Hindlimb muscle (tissue), 1 donor: Measurements from ENCODE around the gene C18orf32. TPM values are rescaled to one million over a fixed set of nuclear protein-coding genes. Genes with fewer than 3 reads are reported as not detected.
"Not testable (repeated sequence)": the region's sequence is repeated elsewhere in the genome, so short reads cannot be mapped to it uniquely, and the experiment has no call there.

Experiments used
- DNase-seq: peaks from one replicate; pipeline ENCODE4 v3.0.0-alpha.2; 2013
- polyA plus RNA-seq: library from polyadenylated mRNA; unstranded; fragments of 120-200 nt; gene quantifications from one replicate; pipeline ENCODE4 v1.2.1, GENCODE V29; 2013; ENCODE audit not compliant: insufficient read length

The C18orf32 gene
- polyA plus RNA-seq, 1 donor, result 11.9 TPM

- no peak for DNase-seq
These were observed 13.3 kb upstream of the C18orf32 start for GRCh38 chr18:49500201-49500921.

DNA sequence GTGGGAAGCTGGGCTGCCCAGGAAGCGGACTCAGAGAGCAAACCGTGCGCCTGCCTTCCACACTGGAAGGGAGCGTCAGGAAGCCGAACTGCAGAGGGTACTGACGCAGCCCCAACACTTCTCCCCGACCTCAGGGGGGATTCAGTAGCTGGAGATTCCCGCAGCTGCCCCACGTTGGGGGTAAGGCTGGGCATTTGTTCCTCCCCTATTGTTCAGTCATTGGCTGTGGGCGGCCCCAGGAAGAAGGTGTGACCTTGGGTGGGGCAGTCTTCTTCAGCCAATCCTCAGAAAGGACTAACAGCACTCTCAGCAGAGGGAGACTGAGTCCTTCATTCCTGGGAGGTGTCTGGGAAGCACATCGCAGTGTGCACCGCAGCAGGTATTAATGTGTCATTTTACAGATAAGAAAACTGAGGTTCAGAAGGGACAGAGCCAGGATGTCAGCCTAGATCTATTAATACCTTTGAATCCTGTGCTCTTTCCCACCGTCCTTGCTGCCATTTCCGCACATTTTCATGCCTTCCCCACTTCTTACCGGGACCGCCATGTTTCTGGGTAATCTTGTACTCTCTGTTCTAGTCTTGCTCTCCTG lies 12.1 kb upstream of the C18orf32 start:
- no peak for DNase-seq

GRCh38 chr18:49495480-49495879 lies 8.4 kb upstream of the C18orf32 start:
- DNase-seq, result no peak

- DNase-seq, result no peak
These were observed 8.0 kb upstream of the C18orf32 start for GRCh38 chr18:49495076-49495475.

DNA sequence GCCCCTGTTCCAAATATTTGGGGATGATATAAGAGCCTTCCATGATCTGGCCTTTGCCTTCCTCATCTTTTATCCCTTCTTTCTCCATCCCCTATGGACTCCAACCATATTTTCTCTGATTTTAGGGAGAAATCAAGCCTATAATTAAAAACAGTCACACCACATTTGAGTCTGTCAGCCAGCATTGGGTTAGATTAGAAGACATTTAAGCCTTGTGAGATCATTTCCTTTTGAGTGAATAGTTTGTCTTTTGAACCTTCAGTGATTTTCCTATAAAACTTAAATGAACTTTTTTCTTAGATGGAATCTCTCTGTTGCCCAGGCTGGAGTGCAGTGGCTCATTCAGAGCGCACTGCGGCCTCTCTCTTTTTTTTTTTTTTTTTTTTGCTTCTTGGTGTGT lies 7.6 kb upstream of the C18orf32 start:
- no peak for DNase-seq

GRCh38 chr18:49492694-49493033 lies 5.6 kb upstream of the C18orf32 start:
- DNase-seq, result no peak

DNA sequence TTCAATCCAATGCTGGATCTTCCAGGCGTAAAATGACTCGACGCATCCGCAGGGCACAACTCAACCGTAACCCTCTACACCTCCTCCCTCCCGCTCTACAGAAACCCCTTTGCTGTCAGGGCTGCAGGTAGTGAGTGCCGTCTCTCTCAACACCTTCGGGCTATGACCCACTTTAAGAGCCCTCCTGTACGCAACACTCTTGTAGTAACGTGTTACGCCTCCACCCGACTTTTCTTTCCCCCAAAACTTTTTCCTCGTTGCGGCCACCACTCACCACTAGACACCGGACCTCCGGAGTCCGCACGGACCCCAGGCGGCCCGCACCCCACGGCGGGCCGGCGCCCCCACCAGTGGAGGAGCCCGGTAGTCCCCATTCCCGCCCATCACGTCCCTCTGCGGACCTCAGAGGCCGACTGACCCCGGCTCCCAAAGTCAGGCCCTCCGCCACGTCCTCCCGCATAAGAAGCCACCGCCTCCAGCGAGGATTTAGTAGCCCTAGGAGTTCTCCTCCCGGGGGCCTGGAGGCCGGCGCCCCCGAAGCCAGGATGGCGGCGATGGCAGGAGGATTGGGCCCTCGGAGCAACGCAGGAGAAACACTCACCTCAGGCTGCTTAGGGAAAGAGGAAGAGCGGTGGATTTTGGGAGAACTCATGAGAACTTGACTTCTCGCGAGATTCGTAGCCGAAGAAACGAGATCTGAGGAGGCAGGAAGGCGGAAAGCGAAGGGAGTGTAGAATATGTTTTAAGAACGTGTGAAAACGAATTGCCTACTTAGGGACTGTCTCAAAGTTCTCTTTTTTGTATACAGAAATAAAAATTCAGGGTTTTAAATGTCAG lies 5.0 kb upstream of the C18orf32 start, which contains the start of gene RPL17:
Gene RPL17 (minus strand): TSS at position 609 of the 837 bp plus-strand sequence.
- peak; percentile 98 for DNase-seq

GRCh38 chr18:49491534-49491856 lies 4.5 kb upstream of the C18orf32 start:
- no peak for DNase-seq

GRCh38 chr18:49490246-49490762 lies 3.3 kb upstream of the C18orf32 start:
- DNase-seq, result no peak

DNA sequence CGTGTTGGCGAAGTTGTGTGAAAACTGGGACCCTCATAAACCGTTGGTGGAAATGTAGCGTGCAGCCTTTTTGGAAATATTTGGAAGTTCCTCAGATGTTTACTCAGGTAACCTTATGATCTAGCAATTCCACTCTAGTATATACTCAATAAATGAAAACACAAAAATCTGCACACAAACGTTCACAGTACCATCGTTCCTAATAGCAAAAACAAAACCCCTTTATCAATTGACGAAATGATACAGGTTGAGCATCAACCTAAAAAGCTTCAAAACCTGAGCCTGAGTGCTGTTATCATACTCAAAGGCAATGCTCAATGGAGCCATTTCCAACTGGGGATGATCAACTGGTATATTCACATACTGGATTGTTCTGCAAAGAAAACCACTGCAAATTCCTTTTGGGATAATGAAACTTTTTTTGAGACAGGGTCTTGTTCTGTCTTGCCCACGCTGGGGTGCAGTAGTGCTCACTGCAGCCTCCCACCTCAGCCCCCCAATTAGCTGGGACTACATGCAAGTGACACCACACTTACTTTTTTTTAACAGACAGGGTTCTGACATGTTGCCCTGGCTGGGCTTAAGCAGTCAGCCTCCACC lies 777 bp upstream of the C18orf32 start:
- DNase-seq, result no peak

DNA sequence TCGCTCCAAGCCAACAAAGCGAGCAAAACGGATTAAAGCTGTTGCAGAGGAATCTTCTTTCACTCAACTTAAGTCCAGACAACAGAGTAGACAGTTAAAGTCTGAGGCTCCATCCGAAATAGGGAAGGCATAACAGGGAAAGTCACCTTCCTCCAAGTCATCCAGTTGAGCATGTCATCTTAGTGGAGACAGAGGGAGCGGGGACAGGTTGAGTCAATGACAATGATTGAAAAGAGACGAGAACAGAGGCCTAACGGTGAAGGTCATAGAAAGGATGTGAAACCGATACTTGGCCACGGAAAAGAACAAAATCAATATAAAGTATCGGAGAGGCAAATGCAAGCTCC lies 455 bp downstream of the C18orf32 start:
- DNase-seq, result no peak

- no peak for DNase-seq
These were observed 900 bp downstream of the C18orf32 start for GRCh38 chr18:49486134-49486533.

DNA sequence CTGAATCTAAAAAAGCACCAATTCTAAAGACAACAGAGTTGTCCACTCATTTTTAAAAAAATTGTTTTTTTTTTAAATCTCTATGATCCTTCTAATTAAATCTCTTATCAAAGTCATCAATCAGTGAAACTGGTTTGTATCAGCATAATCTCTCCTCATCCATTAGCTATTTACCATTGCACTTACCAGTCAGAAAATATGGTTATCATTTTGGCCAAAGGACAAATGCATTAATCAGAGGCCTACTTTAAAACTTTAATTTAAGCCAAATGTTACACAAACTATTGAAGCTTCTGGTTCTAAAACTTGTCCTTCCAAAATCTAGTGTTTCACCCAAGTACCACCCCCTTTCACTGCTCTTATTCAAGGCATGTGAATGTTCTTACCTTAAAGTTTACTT lies 3.8 kb downstream of the C18orf32 start:
- DNase-seq, result no peak

GRCh38 chr18:49481907-49482306 lies 5.1 kb downstream of the C18orf32 start:
- DNase-seq, result no peak

DNA sequence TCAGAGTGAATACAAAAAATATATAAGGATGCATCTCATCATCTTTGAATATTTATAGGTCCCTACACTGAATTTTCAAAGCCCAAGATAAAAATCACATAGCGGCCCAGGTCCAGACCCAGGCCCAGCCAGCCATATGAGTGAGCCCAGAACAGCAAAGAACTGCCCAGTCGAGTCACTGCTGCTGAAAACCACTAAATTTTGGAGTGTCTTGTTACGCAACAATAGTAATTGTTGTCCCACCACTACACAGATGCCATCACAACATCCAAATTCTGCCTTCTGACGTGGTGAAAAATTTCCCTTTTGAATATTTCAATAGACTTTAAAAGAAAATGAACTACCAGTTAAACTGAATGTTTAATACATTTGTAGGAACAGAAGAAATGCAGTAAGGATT lies 5.7 kb downstream of the C18orf32 start:
- no peak for DNase-seq

DNA sequence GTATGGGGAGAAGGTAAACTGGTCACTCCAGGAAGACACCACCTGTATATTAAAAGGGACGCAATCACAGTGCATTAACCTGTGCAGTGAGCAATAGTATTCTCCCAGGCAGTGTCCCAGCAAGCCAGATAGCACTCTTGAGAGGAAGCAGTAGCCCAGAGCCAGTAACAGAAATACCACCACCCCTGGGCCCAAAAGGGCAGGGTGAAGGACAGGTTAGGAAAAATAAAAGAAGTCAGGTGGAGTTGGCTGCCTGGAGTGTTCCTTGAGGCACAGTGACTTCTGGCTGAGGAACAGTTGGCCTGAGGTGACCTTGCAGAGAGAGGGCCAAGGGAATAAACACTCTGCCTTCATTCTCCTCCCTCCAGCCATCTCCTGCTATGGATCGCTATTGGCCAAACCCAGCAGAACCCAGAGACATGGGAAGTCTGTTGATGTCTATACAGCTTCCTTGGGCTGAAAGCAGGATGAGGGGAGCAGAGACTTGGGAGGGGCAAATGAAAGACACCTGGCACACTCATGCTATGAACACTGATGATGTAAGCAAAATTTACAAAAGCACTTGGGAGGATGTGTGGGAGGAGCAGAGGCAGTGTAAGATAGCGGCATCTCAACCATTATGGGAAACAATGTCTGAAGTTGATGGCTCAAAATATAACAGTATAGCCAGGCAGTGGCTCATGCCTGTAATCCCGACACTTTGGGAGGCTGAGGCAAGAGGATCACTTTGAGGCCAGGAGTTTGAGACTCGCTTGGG lies 7.5 kb downstream of the C18orf32 start:
- DNase-seq, result no peak

DNA sequence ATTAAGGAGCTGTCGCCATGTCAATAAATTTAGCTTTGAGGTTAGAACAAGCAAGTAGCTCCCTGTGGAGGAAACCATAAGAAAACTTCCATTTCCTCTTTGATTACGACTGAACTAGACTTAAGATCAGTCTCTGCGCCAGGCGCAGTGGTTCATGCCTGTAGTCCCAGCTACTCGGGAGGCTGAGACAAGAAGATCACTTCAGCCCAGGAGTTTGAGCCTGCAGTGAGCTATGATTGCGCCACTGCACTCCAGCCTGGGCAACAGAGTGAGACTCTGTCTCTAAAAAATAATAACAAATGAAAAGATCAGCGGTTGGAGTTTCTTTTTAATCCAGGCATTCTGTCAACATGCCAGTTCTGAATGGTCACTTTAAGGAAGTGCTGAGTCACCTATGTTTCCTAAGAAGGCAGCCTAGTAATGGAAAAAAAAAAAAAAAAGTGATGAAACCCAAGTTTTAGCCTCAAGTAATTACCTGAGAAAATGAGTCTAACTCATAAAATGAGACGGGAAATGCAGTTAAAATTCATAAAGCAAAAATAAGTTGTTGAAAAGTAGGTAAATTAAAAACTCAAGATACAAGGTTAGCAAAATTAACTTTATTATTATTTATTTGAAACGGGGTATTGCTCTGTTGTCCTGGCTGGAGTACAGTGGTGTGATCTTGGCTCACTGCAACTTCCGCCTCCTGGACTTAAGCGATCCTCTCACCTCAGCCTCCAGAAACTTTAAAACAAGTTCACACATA lies 10.2 kb downstream of the C18orf32 start:
- DNase-seq, result no peak

- not testable (repeated sequence) for DNase-seq
These were observed 12.1 kb downstream of the C18orf32 start for GRCh38 chr18:49474935-49475334.

DNA sequence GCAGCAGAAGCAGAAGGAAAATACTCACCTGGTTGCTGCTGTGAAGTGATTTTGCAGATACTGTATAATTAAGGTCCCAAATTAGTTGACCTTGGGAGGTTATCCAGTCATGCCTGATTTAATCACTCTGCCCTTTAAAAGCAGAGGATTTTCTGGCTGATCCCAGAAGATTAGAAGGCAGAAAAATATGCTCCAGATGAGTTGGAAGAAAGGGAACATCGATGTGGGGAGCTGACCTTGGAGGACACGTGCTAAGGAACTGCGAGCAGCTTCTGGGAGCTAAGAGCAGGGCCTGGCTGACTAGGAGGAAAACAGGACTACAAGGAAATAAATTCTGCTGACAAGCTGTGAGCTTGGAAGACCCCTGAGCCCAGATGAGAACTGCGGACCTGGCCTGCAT lies 13.3 kb downstream of the C18orf32 start:
- DNase-seq, result no peak

DNA sequence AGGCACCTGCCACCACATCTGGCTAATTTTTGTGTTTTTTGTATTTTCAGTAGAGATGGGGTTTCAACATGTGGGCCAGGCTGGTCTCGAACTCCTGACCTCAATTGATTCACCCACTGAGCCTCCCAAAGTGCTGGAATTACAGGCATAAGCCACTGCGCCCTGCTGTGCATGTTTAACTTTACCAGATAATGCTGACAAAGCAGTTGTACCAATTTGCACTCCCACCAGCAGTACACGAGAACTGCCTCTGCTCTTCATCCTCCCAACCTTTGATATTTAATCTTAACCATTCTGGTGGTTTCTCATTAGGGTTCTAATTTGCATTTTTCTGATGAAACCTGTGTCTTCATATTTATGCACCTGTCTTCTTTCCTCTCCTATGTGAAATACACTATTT lies 14.6 kb downstream of the C18orf32 start:
- DNase-seq, result no peak

DNA sequence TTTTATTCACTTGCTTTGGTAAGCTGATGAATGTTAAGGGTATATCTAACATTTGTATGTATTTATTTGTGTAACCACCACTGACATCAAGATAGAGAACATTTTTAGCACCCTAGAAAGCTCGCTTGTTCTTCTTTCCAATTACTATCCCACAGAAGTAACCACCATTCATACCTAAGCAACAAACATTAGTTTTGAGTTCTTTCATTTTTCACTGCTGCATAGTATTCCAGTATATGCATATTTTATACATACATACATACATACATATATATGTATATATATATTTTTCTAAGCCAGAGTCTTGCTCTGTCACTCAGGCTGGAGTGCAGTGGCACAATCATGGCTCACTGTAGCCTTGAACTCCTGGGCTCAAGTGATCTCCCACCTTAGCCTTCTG lies 15.5 kb downstream of the C18orf32 start:
- DNase-seq, result no peak

- DNase-seq, result no peak
These were observed 19.4 kb downstream of the C18orf32 start for GRCh38 chr18:49467599-49467998.
